CD4-positive, alpha-beta T cell (primary cell): ENCODE measurements around the gene ATP5MC2. TPM values are rescaled to one million over a fixed set of nuclear protein-coding genes. Genes with fewer than 3 reads are reported as not detected.

Source experiments
- ATAC-seq: fragments of 200-7000 bp; cut with Tn5 transposase; one replicate; pipeline ENCODE4 v1.10.0; 2022; ENCODE audit warnings: mild to moderate bottlenecking; ENCODE audit not compliant: poor library complexity
- CTCF ChIA-PET: fragments of 350-600 bp; sonication (Branson Sonifier 250); formaldehyde crosslinking; loops from one replicate; lab custom pipeline; 2021; ENCODE audit warnings: antibody characterized with exemption, inconsistent platforms; lab: Charles Lee
- POLR2A ChIA-PET: fragments of 350-600 bp; sonication (Branson Sonifier 250); formaldehyde crosslinking; loops from one replicate; lab custom pipeline; 2021; ENCODE audit warnings: antibody characterized with exemption, inconsistent platforms; lab: Charles Lee
- DNase-seq, 14 experiments: peaks; one replicate each; pipeline ENCODE4 v3.0.0-alpha.2; 2013 to 2020; ENCODE audit warnings: mixed read lengths in 2 of 14
- H3K27ac ChIP-seq, 2 donors: one replicate each; pipeline versions ENCODE4 v1.5.1 to v1.7.0; 2013; ENCODE audit warnings: low read length in 2 of 2, low read depth in 1 of 2, mild to moderate bottlenecking in 1 of 2
- H3K27me3 ChIP-seq, 2 experiments: 1 replicate in 1 of 2; 2 replicates in 1 of 2; pipeline versions ENCODE4 v1.6.1 to v1.7.0; 2013; ENCODE audit warnings: low read length in 2 of 2, control low read depth in 1 of 2, mild to moderate bottlenecking in 1 of 2, moderate library complexity in 1 of 2; ENCODE audit not compliant: insufficient read depth in 2 of 2, control insufficient read depth in 1 of 2
- H3K36me3 ChIP-seq: one replicate; pipeline ENCODE4 v1.6.1; 2013; ENCODE audit warnings: low read length, control low read depth; ENCODE audit not compliant: insufficient read depth
- H3K4me1 ChIP-seq: one replicate; pipeline ENCODE4 v1.6.1; 2013; ENCODE audit warnings: low read length, control low read depth; ENCODE audit not compliant: insufficient read depth
- H3K4me3 ChIP-seq: one replicate; pipeline ENCODE4 v1.5.1; 2013; ENCODE audit warnings: mild to moderate bottlenecking, low read length, moderate library complexity
- H3K9me3 ChIP-seq, 2 experiments: 1 replicate in 1 of 2; 2 replicates in 1 of 2; pipeline versions ENCODE4 v1.6.1 to v1.7.0; 2013; ENCODE audit warnings: low read length in 2 of 2, mild to moderate bottlenecking in 2 of 2, control low read depth in 1 of 2, moderate library complexity in 1 of 2; ENCODE audit not compliant: control insufficient read depth in 1 of 2, insufficient read depth in 1 of 2
- H3K27ac Mint-ChIP-seq: one replicate; pipeline ENCODE4 v1.8.0; 2020; ENCODE audit warnings: mixed read lengths
- H3K27me3 Mint-ChIP-seq: one replicate; pipeline ENCODE4 v1.8.0; 2021; ENCODE audit warnings: mixed read lengths
- H3K36me3 Mint-ChIP-seq: one replicate; pipeline ENCODE4 v1.8.0; 2021; ENCODE audit warnings: low read depth, mixed read lengths
- H3K4me1 Mint-ChIP-seq: one replicate; pipeline ENCODE4 v1.8.0; 2021; ENCODE audit warnings: low read depth, mixed read lengths
- H3K4me3 Mint-ChIP-seq: one replicate; pipeline ENCODE4 v1.8.0; 2020; ENCODE audit warnings: mild to moderate bottlenecking, mixed read lengths
- H3K9me3 Mint-ChIP-seq: one replicate; pipeline ENCODE4 v1.8.0; 2020; ENCODE audit warnings: mixed read lengths
- intact Hi-C, 2 experiments: fragments of 100-400 bp; cut with DNase I in 1 of 2; cut with micrococcal nuclease in 1 of 2; formaldehyde crosslinking; loops; one replicate each; pipeline versions ENCODE4 v1.15.1 to v1.9.0; 2023 to 2025; cut with DNase I, micrococcal nuclease
- total RNA-seq, 174 experiments: library from RNA in 2 of 174; stranded (reverse) in 2 of 174; gene quantifications; one replicate each; pipeline ENCODE4 v1.2.3 and lab custom pipeline; 2021 to 2026
- TF ChIP-seq, protein P1 (sequence below): fragments of 200-600 bp; IDR thresholded peaks from one replicate; pipeline ENCODE4 v1.8.0; 2022; ENCODE audit warnings: antibody characterized with exemption, mild to moderate bottlenecking

The ATP5MC2 gene
- total RNA-seq, 2 experiments from 2014 or later = 235 to 245 TPM

DNA sequence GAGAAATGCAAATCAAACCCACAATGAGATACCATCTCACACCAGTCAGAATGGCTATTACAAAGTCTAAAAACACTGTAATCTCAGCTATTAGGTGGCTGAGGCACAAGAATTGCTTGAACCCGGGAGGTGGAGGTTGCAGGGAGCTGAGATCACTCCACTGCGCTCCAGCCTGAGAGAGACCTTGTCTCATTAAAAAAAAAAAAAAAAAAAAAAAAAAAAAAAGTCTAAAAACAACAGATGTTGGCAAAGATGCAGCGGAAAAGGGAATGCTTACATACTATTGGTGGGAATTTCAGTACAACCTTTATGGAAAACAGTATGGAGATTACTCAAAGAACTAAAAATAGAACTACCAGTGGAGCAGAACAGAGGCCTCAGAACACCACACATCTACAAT, 30.7 kb downstream of the ATP5MC2 start:
- Histone ChIP-seq H3K27ac (no peak overlapping the region), H3K27me3 (no peaks in the 10 kb centered on the region), H3K4me3 (no peak overlapping the region), H3K36me3 (no peaks in the 10 kb centered on the region), H3K9me3 (no peaks in the 10 kb centered on the region), H3K4me1 (no peaks in the 10 kb centered on the region)
- ATAC-seq (no peak), DNase-seq (no peak)
- Mint-ChIP-seq H3K27ac (no peak overlapping the region), H3K4me1 (no peaks in the 10 kb centered on the region), H3K4me3 (no peak overlapping the region), H3K27me3 (no peaks in the 10 kb centered on the region), H3K9me3 (no peaks in the 10 kb centered on the region), H3K36me3 (no peaks in the 10 kb centered on the region)
- TF ChIP-seq, protein P1, sequence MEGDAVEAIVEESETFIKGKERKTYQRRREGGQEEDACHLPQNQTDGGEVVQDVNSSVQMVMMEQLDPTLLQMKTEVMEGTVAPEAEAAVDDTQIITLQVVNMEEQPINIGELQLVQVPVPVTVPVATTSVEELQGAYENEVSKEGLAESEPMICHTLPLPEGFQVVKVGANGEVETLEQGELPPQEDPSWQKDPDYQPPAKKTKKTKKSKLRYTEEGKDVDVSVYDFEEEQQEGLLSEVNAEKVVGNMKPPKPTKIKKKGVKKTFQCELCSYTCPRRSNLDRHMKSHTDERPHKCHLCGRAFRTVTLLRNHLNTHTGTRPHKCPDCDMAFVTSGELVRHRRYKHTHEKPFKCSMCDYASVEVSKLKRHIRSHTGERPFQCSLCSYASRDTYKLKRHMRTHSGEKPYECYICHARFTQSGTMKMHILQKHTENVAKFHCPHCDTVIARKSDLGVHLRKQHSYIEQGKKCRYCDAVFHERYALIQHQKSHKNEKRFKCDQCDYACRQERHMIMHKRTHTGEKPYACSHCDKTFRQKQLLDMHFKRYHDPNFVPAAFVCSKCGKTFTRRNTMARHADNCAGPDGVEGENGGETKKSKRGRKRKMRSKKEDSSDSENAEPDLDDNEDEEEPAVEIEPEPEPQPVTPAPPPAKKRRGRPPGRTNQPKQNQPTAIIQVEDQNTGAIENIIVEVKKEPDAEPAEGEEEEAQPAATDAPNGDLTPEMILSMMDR = no peak
- CTCF ChIA-PET = no interaction called here
- POLR2A ChIA-PET = no interaction called here
- intact Hi-C loops = loop anchor here in 1 of 2 experiments (10.0 kb wide), 1 partner anchor 500 kb away; no protein-coding TSS in a partner anchor

DNA sequence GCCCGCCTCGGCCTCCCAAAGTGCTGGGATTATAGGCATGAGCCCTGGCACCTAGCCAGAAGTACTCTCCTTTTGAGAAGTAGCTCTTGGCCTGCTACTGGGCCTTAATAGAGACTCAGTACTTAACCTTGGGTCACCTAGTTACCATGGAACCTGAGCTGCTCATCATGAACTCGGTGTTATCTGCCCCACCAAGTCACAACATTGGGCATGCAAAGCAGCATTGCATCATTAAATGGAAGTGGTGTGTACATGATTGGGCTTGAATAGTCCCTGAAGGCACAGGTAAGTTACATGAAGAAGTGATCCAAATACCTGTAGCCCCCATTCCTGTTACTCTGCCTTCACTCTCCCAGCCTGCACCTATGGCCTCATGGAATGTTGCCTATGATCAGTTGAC, 31.8 kb downstream of the ATP5MC2 start:
- DNase-seq (no peak), ATAC-seq (no peak)
- intact Hi-C loops = loop anchor here in 1 of 2 experiments (5.0 to 10.0 kb wide), 2 partner anchors 42 to 499 kb away; no protein-coding TSS in a partner anchor
- ChIA-PET POLR2A (no interaction called here), CTCF (no interaction called here)
- no peaks in the 10 kb centered on the region for H3K36me3 Mint-ChIP-seq
- TF ChIP-seq, protein P1 = no peak
- no peaks in the 10 kb centered on the region for H3K4me1 ChIP-seq
- H3K9me3 ChIP-seq = no peaks in the 10 kb centered on the region
- no peaks in the 10 kb centered on the region for H3K27me3 Mint-ChIP-seq
- H3K36me3 ChIP-seq = no peaks in the 10 kb centered on the region
- no peaks in the 10 kb centered on the region for H3K9me3 Mint-ChIP-seq
- H3K27ac Mint-ChIP-seq = no peak overlapping the region
- H3K4me1 Mint-ChIP-seq = no peaks in the 10 kb centered on the region
- no peak overlapping the region for H3K4me3 Mint-ChIP-seq
- no peak overlapping the region for H3K27ac ChIP-seq
- H3K4me3 ChIP-seq = no peak overlapping the region
- H3K27me3 ChIP-seq = no peaks in the 10 kb centered on the region

DNA sequence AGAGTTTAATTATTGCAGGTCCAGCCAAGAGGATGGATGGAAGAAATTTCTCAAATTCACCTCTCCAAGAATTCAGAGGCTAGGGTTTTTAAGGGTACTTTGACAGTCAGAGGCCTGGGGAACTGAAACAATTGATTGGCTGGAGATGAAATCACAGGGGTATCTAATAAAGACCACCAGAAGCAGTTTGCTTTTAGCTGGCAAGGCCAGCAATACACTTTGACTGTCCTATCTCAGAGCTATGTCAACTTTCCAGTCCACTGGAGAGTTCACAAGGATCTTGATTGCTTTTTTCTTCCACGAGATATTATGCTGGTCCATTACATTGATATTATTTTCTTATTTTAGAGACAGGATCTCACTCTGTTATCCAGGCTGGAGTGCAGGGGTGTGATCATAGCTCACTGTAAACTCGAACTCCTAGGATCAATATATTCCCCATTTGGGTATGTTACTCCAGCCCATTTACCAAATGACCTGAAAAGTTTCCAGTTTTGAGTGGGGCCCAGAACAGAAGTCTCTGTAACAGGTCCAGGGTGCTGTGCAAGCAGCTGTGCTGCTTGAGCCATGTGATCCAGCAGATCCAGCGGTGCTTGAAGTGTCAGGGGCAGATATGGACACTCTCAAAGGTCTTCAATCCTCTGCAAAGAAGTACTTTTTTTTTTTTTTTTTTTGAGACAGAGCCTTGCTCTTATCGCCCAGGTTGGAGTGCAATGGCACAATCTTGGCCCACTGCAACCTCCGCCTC, 32.5 kb downstream of the ATP5MC2 start:
- H3K27me3 Mint-ChIP-seq = no peaks in the 10 kb centered on the region
- H3K27ac ChIP-seq = no peak overlapping the region
- intact Hi-C loops = loop anchor here in 1 of 2 experiments (5.0 to 10.0 kb wide), 2 partner anchors 41 to 499 kb away; no protein-coding TSS in a partner anchor
- no peaks in the 10 kb centered on the region for H3K4me1 Mint-ChIP-seq
- CTCF ChIA-PET = no interaction called here
- ATAC-seq (no peak), DNase-seq (no peak)
- no peaks in the 10 kb centered on the region for H3K9me3 Mint-ChIP-seq
- no peaks in the 10 kb centered on the region for H3K4me1 ChIP-seq
- H3K9me3 ChIP-seq = no peaks in the 10 kb centered on the region
- POLR2A ChIA-PET = no interaction called here
- no peak overlapping the region for H3K27ac Mint-ChIP-seq
- no peaks in the 10 kb centered on the region for H3K36me3 ChIP-seq
- TF ChIP-seq, protein P1 = no peak
- H3K36me3 Mint-ChIP-seq = no peaks in the 10 kb centered on the region
- no peak overlapping the region for H3K4me3 Mint-ChIP-seq
- H3K4me3 ChIP-seq = no peak overlapping the region
- no peaks in the 10 kb centered on the region for H3K27me3 ChIP-seq
